Ascending aorta (tissue), 2 donors: ENCODE results near the gene SERPINA12. TPM values are rescaled to one million over a fixed set of nuclear protein-coding genes. Genes with fewer than 3 reads are reported as not detected.

Source experiments
- DNase-seq, 2 donors: peaks; one replicate each; pipeline ENCODE4 v3.0.0-alpha.2; 2019; ENCODE audit warnings: low spot score in 2 of 2
- H3K27ac ChIP-seq, 2 donors: fragments of 200-600 bp; sonication (generic); one replicate each; pipeline ENCODE4 v1.5.1; 2016 to 2017; ENCODE audit warnings: mild to moderate bottlenecking in 1 of 2
- H3K27me3 ChIP-seq: fragments of 200-600 bp; sonication (generic); one replicate; pipeline ENCODE4 v1.5.1; 2017
- H3K36me3 ChIP-seq, 2 donors: fragments of 200-600 bp; sonication (generic); one replicate each; pipeline ENCODE4 v1.5.1; 2016
- H3K4me1 ChIP-seq, 2 donors: fragments of 200-600 bp; sonication (generic); one replicate each; pipeline ENCODE4 v1.5.1; 2016 to 2017; ENCODE audit warnings: mild to moderate bottlenecking in 1 of 2
- H3K4me3 ChIP-seq, 2 donors: fragments of 200-600 bp; sonication (generic); one replicate each; pipeline ENCODE4 v1.5.1; 2016 to 2017; ENCODE audit warnings: mild to moderate bottlenecking in 1 of 2
- H3K9me3 ChIP-seq, 2 donors: fragments of 200-600 bp; sonication (generic); one replicate each; pipeline ENCODE4 v1.5.1; 2016
- CTCF ChIP-seq, 3 experiments: fragments of 200-600 bp in 2 of 3; fragments of 450-650 bp in 1 of 3; sonication (generic) in 2 of 3; IDR thresholded peaks; one replicate each; pipeline ENCODE4 v1.5.1; 2016 to 2019; ENCODE audit warnings: antibody characterized with exemption in 3 of 3, mild to moderate bottlenecking in 1 of 3, moderate library complexity in 1 of 3
- intact Hi-C: fragments of 100-400 bp; cut with DNase I; formaldehyde crosslinking; loops from one replicate; pipeline ENCODE4 v1.15.1; 2023
- total RNA-seq: library from RNA; depleted of rRNA; stranded (reverse); fragments of >200 nt; gene quantifications from one replicate; pipeline ENCODE4 v1.1.0, GENCODE V29; 2016

The SERPINA12 gene
- total RNA-seq = not detected

GRCh38 chr14:94509356-94509755, at the start of gene SERPINA12:
Gene SERPINA12, minus strand, starts transcription at chr14:94509469. Its CDS starts 11,072 bp downstream, at chr14:94498397.
- DNase-seq = no peak
- Histone ChIP-seq H3K4me3 (no peak within 1 kb of the TSS), H3K27me3 (no peaks in the 10 kb centered on the region), H3K36me3 (no peaks in the 10 kb centered on the region), H3K9me3 (no peaks in the 10 kb centered on the region), H3K4me1 (no peaks in the 10 kb centered on the region), H3K27ac (no peak within 1 kb of the TSS)
- no peak for TF ChIP-seq CTCF (IDR thresholded peaks at IDR 0.05)
- intact Hi-C loops = no loop called here

GRCh38 chr14:94558842-94559241, 49.6 kb upstream of the SERPINA12 start:
- no peaks in the 10 kb centered on the region for H3K27me3 ChIP-seq
- DNase-seq = no peak

GRCh38 chr14:94557327-94557726, 48.1 kb upstream of the SERPINA12 start:
- H3K4me1 ChIP-seq = no peaks in the 10 kb centered on the region
- H3K27me3 ChIP-seq = no peaks in the 10 kb centered on the region
- intact Hi-C loops = no loop called here
- no peak overlapping the region for H3K4me3 ChIP-seq
- no peak overlapping the region for H3K27ac ChIP-seq
- no peak for TF ChIP-seq CTCF (IDR thresholded peaks at IDR 0.05)
- DNase-seq = no peak
- no peaks in the 10 kb centered on the region for H3K9me3 ChIP-seq
- no peaks in the 10 kb centered on the region for H3K36me3 ChIP-seq

More at GRCh38 chr14:94558842-94559241, 49.6 kb upstream of the SERPINA12 start:
- TF ChIP-seq CTCF (IDR thresholded peaks at IDR 0.05) = no peak
- intact Hi-C loops = no loop called here
- no peaks in the 10 kb centered on the region for H3K36me3 ChIP-seq
- no peak overlapping the region for H3K27ac ChIP-seq
- H3K4me3 ChIP-seq = no peak overlapping the region
- H3K4me1 ChIP-seq = no peaks in the 10 kb centered on the region
- no peaks in the 10 kb centered on the region for H3K9me3 ChIP-seq

GRCh38 chr14:94555991-94556390, 46.7 kb upstream of the SERPINA12 start:
- H3K4me3 ChIP-seq = no peak overlapping the region
- H3K27me3 ChIP-seq = no peaks in the 10 kb centered on the region
- H3K27ac ChIP-seq = no peak overlapping the region
- H3K36me3 ChIP-seq = no peaks in the 10 kb centered on the region
- intact Hi-C loops = no loop called here
- no peak for TF ChIP-seq CTCF (IDR thresholded peaks at IDR 0.05)
- no peak for DNase-seq
- H3K4me1 ChIP-seq = no peaks in the 10 kb centered on the region
- no peaks in the 10 kb centered on the region for H3K9me3 ChIP-seq

GRCh38 chr14:94550041-94550440, 40.8 kb upstream of the SERPINA12 start:
- Histone ChIP-seq H3K36me3 (no peaks in the 10 kb centered on the region), H3K4me3 (no peak overlapping the region), H3K9me3 (no peaks in the 10 kb centered on the region), H3K27ac (no peak overlapping the region), H3K4me1 (no peaks in the 10 kb centered on the region), H3K27me3 (no peaks in the 10 kb centered on the region)
- intact Hi-C loops = no loop called here
- DNase-seq = peak in 1 of 2 donors; percentile 16
- TF ChIP-seq CTCF (IDR thresholded peaks at IDR 0.05) = no peak
